Type B pancreatic cell (in vitro differentiated cells): ENCODE measurements around the gene CNST. TPM values are rescaled to one million over a fixed set of nuclear protein-coding genes. Genes with fewer than 3 reads are reported as not detected.
A peak's percentile ranks its signal among the peaks of the same experiment; 100 is the strongest.

ENCODE experiments used
- DNase-seq: peaks from one replicate; pipeline ENCODE4 v3.0.0; 2021; ENCODE audit warnings: mixed read lengths; ENCODE audit not compliant: unreplicated experiment; ENCODE audit errors: extremely low spot score
- H3K27ac Mint-ChIP-seq: 2 replicates; pipeline ENCODE4 v1.8.0; 2021; ENCODE audit warnings: mild to moderate bottlenecking, mixed read lengths
- H3K27me3 Mint-ChIP-seq: 2 replicates; pipeline ENCODE4 v1.8.0; 2021; ENCODE audit warnings: mixed read lengths
- H3K36me3 Mint-ChIP-seq: 2 replicates; pipeline ENCODE4 v1.8.0; 2021; ENCODE audit warnings: mixed read lengths
- H3K4me1 Mint-ChIP-seq: one replicate; pipeline ENCODE4 v1.8.0; 2021; ENCODE audit warnings: mixed read lengths; ENCODE audit not compliant: unreplicated experiment
- H3K4me3 Mint-ChIP-seq: 2 replicates; pipeline ENCODE4 v1.8.0; 2021; ENCODE audit warnings: mild to moderate bottlenecking, mixed read lengths
- H3K9me3 Mint-ChIP-seq: 2 replicates; pipeline ENCODE4 v1.8.0; 2021; ENCODE audit warnings: mixed read lengths
- CTCF ChIP-seq: fragments of 200-600 bp; sonication (generic); conservative IDR thresholded peaks from 2 replicates; pipeline ENCODE4 v1.5.0; 2021; ENCODE audit warnings: antibody characterized with exemption, mild to moderate bottlenecking
- total RNA-seq: library from RNA; stranded (reverse); gene quantifications from 2 replicates; pipeline ENCODE4 v1.2.1, GENCODE V29; 2021; ENCODE audit warnings: low replicate concordance

The CNST gene
- total RNA-seq, 1 donor from 2014 or later = 17.9 TPM

GRCh38 chr1:246617768-246618167 is 51.5 kb downstream of the CNST start:
- H3K4me3 Mint-ChIP-seq = no peak overlapping the region
- H3K27ac Mint-ChIP-seq = no peak overlapping the region
- no peak for DNase-seq
- H3K4me1 Mint-ChIP-seq = peaks cover 28% of the 10 kb centered on the region
- H3K36me3 Mint-ChIP-seq = peaks cover 19% of the 10 kb centered on the region
- H3K27me3 Mint-ChIP-seq = no peaks in the 10 kb centered on the region
- no peaks in the 10 kb centered on the region for H3K9me3 Mint-ChIP-seq
- no peak for TF ChIP-seq CTCF

- Mint-ChIP-seq H3K9me3 (no peaks in the 10 kb centered on the region), H3K4me3 (no peak overlapping the region), H3K4me1 (peaks cover 23% of the 10 kb centered on the region), H3K27ac (no peak overlapping the region), H3K36me3 (peaks cover 19% of the 10 kb centered on the region), H3K27me3 (no peaks in the 10 kb centered on the region)
- DNase-seq = no peak
- no peak for TF ChIP-seq CTCF
These were observed 52.1 kb downstream of the CNST start for GRCh38 chr1:246618240-246618808.

- Mint-ChIP-seq H3K9me3 (no peaks in the 10 kb centered on the region), H3K4me1 (peaks cover 22% of the 10 kb centered on the region), H3K36me3 (peaks cover 19% of the 10 kb centered on the region), H3K27me3 (no peaks in the 10 kb centered on the region), H3K4me3 (no peak overlapping the region), H3K27ac (peak overlapping the region; percentile 50)
- TF ChIP-seq CTCF = no peak
- no peak for DNase-seq
These were observed 55.9 kb downstream of the CNST start for GRCh38 chr1:246622035-246622652.

GRCh38 chr1:246624091-246624490 is 57.8 kb downstream of the CNST start:
- H3K27me3 Mint-ChIP-seq = no peaks in the 10 kb centered on the region
- H3K9me3 Mint-ChIP-seq = no peaks in the 10 kb centered on the region
- H3K36me3 Mint-ChIP-seq = peaks cover 20% of the 10 kb centered on the region
- TF ChIP-seq CTCF = no peak
- H3K27ac Mint-ChIP-seq = no peak overlapping the region
- no peak for DNase-seq
- H3K4me1 Mint-ChIP-seq = peaks cover 5% of the 10 kb centered on the region
- no peak overlapping the region for H3K4me3 Mint-ChIP-seq

- Mint-ChIP-seq H3K4me1 (no peaks in the 10 kb centered on the region), H3K36me3 (peaks cover 18% of the 10 kb centered on the region), H3K27me3 (no peaks in the 10 kb centered on the region), H3K27ac (no peak overlapping the region), H3K9me3 (no peaks in the 10 kb centered on the region), H3K4me3 (no peak overlapping the region)
- TF ChIP-seq CTCF = no peak
- DNase-seq = no peak
These were observed 62.8 kb downstream of the CNST start for GRCh38 chr1:246629030-246629429.
